Activated CD4-positive, alpha-beta T cell treated with anti-CD3 and anti-CD28 coated beads, Interleukin-2, amount 50 U/mL, for 48 hours (primary cell): ENCODE results near the gene SLC12A8.
"Not testable (repeated sequence)": the region's sequence is repeated elsewhere in the genome, so short reads cannot be mapped to it uniquely, and the experiment has no call there.

ENCODE experiments used
- DNase-seq, 2 experiments: peaks; one replicate each; pipeline ENCODE4 v3.0.0-alpha.2; 2020

SLC12A8 gene

GRCh38 chr3:125108833-125109535 is 103.6 kb downstream of the SLC12A8 start:
- no peak for DNase-seq

- no peak for DNase-seq
These were observed 104.5 kb downstream of the SLC12A8 start for GRCh38 chr3:125107861-125108567.

GRCh38 chr3:125107363-125107762 is 105.2 kb downstream of the SLC12A8 start:
- DNase-seq: no peak

- DNase-seq: no peak
These were observed 107.4 kb downstream of the SLC12A8 start for GRCh38 chr3:125105116-125105515.

- no peak for DNase-seq
These were observed 107.9 kb downstream of the SLC12A8 start for GRCh38 chr3:125104639-125105038.

- DNase-seq: no peak
These were observed 109.1 kb downstream of the SLC12A8 start for GRCh38 chr3:125103406-125103805.

GRCh38 chr3:125102470-125102869 is 110.1 kb downstream of the SLC12A8 start:
- DNase-seq: no peak

- no peak for DNase-seq
These were observed 113.8 kb downstream of the SLC12A8 start for GRCh38 chr3:125098611-125099291.

- DNase-seq: no peak
These were observed 121.9 kb downstream of the SLC12A8 start for GRCh38 chr3:125090649-125091048.

- no peak for DNase-seq
These were observed 124.7 kb downstream of the SLC12A8 start for GRCh38 chr3:125087768-125088391.

- DNase-seq: no peak
These were observed 127.4 kb downstream of the SLC12A8 start for GRCh38 chr3:125085166-125085565.

- no peak for DNase-seq
These were observed 128.8 kb downstream of the SLC12A8 start for GRCh38 chr3:125083776-125084175.

- not testable (repeated sequence) for DNase-seq
These were observed 130.2 kb downstream of the SLC12A8 start for GRCh38 chr3:125082339-125082738.

GRCh38 chr3:125080077-125080476 is 132.5 kb downstream of the SLC12A8 start:
- DNase-seq: no peak

GRCh38 chr3:125079675-125080045 is 132.9 kb downstream of the SLC12A8 start:
- DNase-seq: no peak

GRCh38 chr3:125078951-125079674 is 133.4 kb downstream of the SLC12A8 start:
- no peak for DNase-seq

- no peak for DNase-seq
These were observed 134.7 kb downstream of the SLC12A8 start for GRCh38 chr3:125077864-125078263.

- no peak for DNase-seq
These were observed 136.1 kb downstream of the SLC12A8 start for GRCh38 chr3:125076464-125076863.

GRCh38 chr3:125075738-125076137 is 136.8 kb downstream of the SLC12A8 start:
- no peak for DNase-seq

- no peak for DNase-seq
These were observed 139.1 kb downstream of the SLC12A8 start for GRCh38 chr3:125073390-125073905.

GRCh38 chr3:125072749-125073389 is 139.7 kb downstream of the SLC12A8 start:
- DNase-seq: no peak

- DNase-seq: no peak
These were observed 140.2 kb downstream of the SLC12A8 start for GRCh38 chr3:125072301-125072700.
